Stimulated activated CD8-positive, alpha-beta memory T cell treated with anti-CD3 and anti-CD28 coated beads, Interleukin-15, amount 100 ng/mL, for 1 hour (primary cell): Measurements from ENCODE around the gene NFE2L2.
"Not testable (repeated sequence)": the region's sequence is repeated elsewhere in the genome, so short reads cannot be mapped to it uniquely, and the experiment has no call there.

Experiments used
- DNase-seq: peaks from one replicate; pipeline ENCODE4 v3.0.0-alpha.2; 2020; ENCODE audit warnings: low read depth

NFE2L2 gene

GRCh38 chr2:177279847-177280246 is 15.3 kb upstream of the NFE2L2 start:
- no peak for DNase-seq

DNA sequence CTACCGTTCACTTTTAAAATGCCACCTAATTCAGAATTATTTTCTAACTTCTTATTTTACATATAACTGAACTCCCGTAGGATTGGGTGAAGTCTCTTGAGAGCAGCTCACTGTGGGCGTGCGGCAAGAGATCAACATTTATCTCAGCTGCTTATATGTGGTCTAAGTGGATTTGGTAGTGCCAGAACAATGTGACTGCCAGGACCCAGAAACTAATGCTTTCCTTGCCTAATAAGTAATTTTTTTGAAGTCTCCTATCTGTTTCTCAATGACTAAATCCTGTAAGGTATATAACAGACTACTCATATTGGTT is 11.2 kb upstream of the NFE2L2 start:
- DNase-seq, result no peak

DNA sequence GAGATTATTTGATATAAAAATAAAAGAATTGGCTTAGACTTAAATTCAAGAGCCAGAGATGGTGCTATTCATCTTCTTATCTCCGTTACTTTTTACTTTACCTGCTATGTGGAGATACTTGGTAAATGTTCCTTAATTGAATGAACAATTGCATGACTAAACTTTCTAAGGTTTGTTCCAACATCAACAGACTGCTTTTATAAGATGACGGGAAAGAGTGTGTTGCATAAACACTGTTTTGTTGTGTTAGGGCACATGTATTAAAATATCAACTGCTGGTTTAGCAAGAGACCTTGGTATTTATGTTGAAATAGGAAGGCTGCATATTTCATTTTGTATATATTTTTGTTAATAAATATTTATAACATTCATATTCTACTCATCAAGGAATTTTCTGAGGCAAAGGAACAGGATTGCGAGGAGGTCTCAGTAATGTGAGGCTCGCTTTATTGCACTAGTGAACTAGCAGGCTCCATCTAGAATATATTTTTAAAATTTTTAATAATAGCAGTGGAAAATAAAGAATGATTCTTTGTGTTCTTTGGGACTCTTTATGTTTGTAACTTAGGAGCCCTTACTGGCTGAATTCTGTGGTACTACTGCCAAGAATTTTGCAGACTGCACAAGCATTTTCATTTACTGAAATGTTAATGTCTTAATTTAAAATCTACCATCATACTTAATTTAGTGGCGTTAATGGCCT is 10.7 kb upstream of the NFE2L2 start:
- DNase-seq, result no peak

GRCh38 chr2:177273408-177273807 is 8.9 kb upstream of the NFE2L2 start:
- no peak for DNase-seq

DNA sequence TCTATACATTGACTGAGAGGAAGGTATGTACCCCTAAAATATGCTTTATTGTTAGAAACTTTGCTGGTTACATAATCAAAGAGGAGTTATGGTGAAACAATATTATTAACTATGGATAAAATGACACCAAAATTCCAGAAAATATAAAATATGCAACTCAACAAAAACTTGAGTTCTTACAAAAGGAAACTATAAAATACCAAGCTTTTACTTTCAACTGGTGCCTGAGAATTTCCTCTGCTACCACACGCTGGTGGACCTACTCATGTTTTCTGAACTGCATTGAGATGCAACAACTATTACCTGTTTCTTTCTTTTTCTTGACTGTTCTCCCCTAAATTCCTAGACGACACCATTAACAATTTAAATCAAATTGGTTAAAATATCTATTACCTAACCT is 8.2 kb upstream of the NFE2L2 start:
- DNase-seq, result no peak

GRCh38 chr2:177271981-177272666 is 7.6 kb upstream of the NFE2L2 start:
- DNase-seq, result no peak

- DNase-seq, result no peak
Observed at GRCh38 chr2:177270531-177270930, 6.0 kb upstream of the NFE2L2 start.

- no peak for DNase-seq
Observed at GRCh38 chr2:177268901-177269300, 4.4 kb upstream of the NFE2L2 start.

DNA sequence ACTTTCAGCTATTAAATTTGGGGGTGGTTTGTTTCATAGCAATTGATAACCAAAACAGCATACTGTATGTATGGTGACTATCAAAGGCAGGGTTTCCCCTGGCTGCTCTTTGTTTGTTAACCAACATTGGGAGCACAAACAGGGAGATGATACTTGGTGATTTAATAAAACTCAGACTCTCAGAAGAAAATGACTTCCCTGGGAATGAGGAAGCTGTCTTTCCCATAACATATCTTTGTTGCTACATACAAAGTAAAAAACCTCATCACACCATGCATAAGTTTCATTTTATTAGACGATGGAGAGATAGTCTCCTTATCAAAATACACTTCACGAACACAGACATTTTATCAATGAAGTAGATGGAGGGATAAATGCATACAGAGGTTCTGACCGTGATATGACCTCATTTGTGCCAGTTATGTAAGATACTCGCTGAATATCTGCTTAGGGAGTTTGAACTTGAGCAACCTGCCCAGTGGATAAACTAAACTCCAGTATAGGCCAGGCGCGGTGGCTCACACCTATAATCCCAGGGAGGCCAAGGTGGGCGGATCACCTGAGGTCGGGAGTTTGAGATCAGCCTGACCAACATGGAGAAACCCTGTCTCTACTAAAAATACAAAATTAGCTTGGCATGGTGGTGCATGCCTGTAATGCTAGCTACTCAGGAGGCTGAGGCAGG is 3.8 kb upstream of the NFE2L2 start:
- no peak for DNase-seq

GRCh38 chr2:177266955-177267354 is 2.4 kb upstream of the NFE2L2 start:
- not testable (repeated sequence) for DNase-seq

DNA sequence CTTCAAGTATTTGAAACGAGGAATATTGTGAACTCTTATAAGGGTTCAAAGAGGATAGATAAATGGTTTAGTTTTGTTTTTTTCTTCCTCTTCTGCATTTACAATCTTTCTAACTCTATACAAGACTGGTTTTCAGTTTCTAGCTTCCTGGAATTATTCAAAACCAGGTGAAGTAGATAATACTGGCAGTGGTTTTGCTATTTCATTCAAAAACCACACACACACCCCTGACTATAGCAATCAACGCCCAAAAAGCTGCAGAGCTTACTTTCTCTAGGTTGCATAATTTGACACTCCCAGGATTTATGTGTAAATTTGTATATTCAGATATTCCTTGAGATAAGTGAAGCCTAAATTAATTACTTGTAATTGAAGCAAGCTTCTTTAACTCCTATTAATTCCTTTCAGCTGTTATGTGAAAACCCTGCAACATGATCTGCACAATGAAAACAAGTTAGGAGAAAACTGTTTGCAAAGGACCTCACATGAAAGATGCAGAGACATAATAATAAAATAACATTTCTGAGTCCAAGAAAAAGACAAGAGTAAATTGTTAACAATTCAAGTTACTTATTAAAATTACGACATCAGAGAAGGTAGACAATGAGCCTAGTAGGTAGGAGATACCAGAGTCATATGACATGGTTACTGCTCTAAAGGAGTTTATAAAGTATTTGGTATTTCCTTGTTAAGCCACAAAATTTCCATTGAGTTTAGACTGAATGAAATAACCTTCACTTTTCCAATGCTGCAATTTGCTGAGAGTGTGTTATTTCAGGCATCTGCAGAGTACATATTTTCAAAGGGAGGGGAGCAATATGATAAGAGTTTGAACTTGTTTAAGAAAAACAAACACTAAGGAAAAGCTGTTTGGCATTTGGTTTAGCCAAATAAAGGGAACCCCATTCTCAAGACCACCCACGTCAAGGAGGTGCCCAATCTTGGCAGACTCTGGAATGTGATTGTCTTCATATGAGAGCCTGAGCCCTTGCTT is 1.6 kb upstream of the NFE2L2 start:
- DNase-seq, result no peak

DNA sequence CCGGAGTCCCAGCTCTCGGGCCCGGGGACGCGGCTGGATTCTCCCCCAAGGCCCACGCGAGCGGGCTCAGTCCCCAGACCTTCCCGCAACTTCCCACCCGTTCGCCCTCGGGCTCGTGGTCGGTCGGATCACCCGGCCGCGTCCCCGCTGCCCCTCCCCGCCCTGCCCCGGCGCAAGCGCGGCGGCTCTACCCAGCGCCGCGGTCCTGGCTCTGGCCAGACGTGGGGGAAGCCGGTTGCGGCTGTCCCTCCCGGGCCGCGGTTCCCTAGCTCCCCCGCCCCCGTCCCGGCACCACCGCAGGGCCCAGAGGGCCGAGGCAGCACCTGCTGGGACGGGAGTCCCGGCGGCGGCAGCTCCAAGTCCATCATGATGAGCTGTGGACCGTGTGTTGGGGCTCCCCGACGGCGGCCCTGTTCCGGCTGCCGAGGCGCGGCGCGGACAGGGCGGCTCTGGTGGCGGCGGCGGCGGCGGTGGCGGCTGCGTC is 276 bp downstream of the NFE2L2 start:
- DNase-seq, result no peak

- DNase-seq, result peak; percentile 90
Observed at GRCh38 chr2:177263451-177264208, 897 bp downstream of the NFE2L2 start.

GRCh38 chr2:177262958-177263450 is 1.5 kb downstream of the NFE2L2 start:
- no peak for DNase-seq

- DNase-seq, result no peak
Observed at GRCh38 chr2:177262092-177262491, 2.4 kb downstream of the NFE2L2 start.

GRCh38 chr2:177261116-177262060 is 3.1 kb downstream of the NFE2L2 start:
- DNase-seq, result no peak

- DNase-seq, result no peak
Observed at GRCh38 chr2:177260379-177260778, 4.1 kb downstream of the NFE2L2 start.

GRCh38 chr2:177258059-177258458 is 6.5 kb downstream of the NFE2L2 start:
- no peak for DNase-seq

GRCh38 chr2:177257471-177257870 is 7.1 kb downstream of the NFE2L2 start:
- DNase-seq, result no peak

DNA sequence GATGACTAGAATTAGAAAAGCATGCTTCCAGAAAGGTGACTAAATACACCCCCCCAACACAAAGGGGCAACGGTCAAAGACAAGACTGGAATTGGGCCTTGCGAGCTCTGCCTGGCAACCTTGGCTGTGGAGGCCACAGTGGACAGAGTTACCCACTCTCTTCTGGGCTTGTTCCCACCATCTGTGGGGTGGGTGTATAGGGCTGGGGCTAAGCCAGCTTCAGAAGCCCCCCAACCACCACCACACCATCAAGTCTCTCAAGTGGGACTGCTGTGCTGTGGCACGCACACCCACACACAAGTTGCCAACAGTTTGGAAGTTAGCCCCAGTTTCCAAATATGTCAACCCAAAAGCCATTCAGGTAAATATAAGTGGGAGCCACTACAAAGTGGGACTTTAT is 7.8 kb downstream of the NFE2L2 start:
- no peak for DNase-seq
